H1 (cell line): ENCODE data around the gene CIAO2B. TPM values are rescaled to one million over a fixed set of nuclear protein-coding genes. Genes with fewer than 3 reads are reported as not detected.

Experiments used
- CTCF ChIA-PET: fragments of 300-600 bp; sonication (Branson Sonifier 250); formaldehyde crosslinking; loops from one replicate; lab custom pipeline; 2021; ENCODE audit not compliant: partially characterized antibody; lab: Charles Lee
- POLR2A ChIA-PET: fragments of 300-600 bp; sonication (Branson Sonifier 250); formaldehyde crosslinking; loops from one replicate; lab custom pipeline; 2021; ENCODE audit warnings: inconsistent platforms; ENCODE audit not compliant: partially characterized antibody; lab: Charles Lee
- DNase-seq, 2 experiments: peaks; one replicate each; pipeline versions ENCODE4 v3.0.0 to v3.0.0-alpha.2; 2010 to 2022; ENCODE audit warnings: low spot score in 2 of 2, low read depth in 1 of 2, mixed read lengths in 1 of 2
- FAIRE-seq: peaks from 2 replicates; lab custom pipeline; 2011; peaks lifted over from hg19 to GRCh38; lab: Jason Lieb, UNC
- H2AFZ ChIP-seq: 2 replicates; pipeline ENCODE4 v1.8.1; 2012; ENCODE audit warnings: low read length, inconsistent platforms
- H2AK5ac ChIP-seq: 2 replicates; pipeline ENCODE4 v1.6.1; 2013; ENCODE audit warnings: low read depth, low read length
- H2BK120ac ChIP-seq: replicated peaks from 2 replicates; pipeline ENCODE3; 2013; ENCODE audit warnings: low read depth, low read length, inconsistent platforms
- H2BK12ac ChIP-seq: 2 replicates; pipeline ENCODE4 v1.6.1; 2013; ENCODE audit warnings: low read depth, low read length
- H2BK15ac ChIP-seq: 2 replicates; pipeline ENCODE4 v1.6.1; 2013; ENCODE audit warnings: low read length
- H2BK20ac ChIP-seq: 2 replicates; pipeline ENCODE4 v1.6.1; 2013; ENCODE audit warnings: low read length
- H2BK5ac ChIP-seq: 2 replicates; pipeline ENCODE4 v1.6.1; 2013; ENCODE audit warnings: low read depth, low read length
- H3K14ac ChIP-seq: 2 replicates; pipeline ENCODE4 v1.6.1; 2013; ENCODE audit warnings: inconsistent platforms; ENCODE audit not compliant: insufficient read length
- H3K18ac ChIP-seq: 2 replicates; pipeline ENCODE4 v1.6.1; 2013; ENCODE audit warnings: low read length; ENCODE audit errors: extremely low read depth
- H3K23ac ChIP-seq: 2 replicates; pipeline ENCODE4 v1.6.1; 2013; ENCODE audit warnings: inconsistent platforms; ENCODE audit not compliant: insufficient read length
- H3K23me2 ChIP-seq: 2 replicates; pipeline ENCODE4 v1.6.1; 2013; ENCODE audit warnings: low read depth, low read length
- H3K27ac ChIP-seq: 2 replicates; pipeline ENCODE4 v1.6.1; 2011; ENCODE audit warnings: low read depth, low read length, inconsistent platforms
- H3K27me3 ChIP-seq, 4 experiments: replicated peaks in 1 of 4; 1 replicate in 1 of 4; 2 replicates in 3 of 4; pipeline versions ENCODE4 v1.6.1 to v1.8.1; 2011 to 2013; ENCODE audit warnings: low read length in 3 of 4, mild to moderate bottlenecking in 3 of 4, inconsistent platforms in 2 of 4, mixed read lengths in 2 of 4, moderate library complexity in 1 of 4; ENCODE audit not compliant: control insufficient read depth in 3 of 4, insufficient read depth in 3 of 4; ENCODE audit errors: extremely low read depth in 1 of 4
- H3K36me3 ChIP-seq, 4 experiments: 2 replicates each; pipeline versions ENCODE4 v1.6.1 to v1.8.1; 2011 to 2013; ENCODE audit warnings: mild to moderate bottlenecking in 4 of 4, low read length in 3 of 4, moderate library complexity in 2 of 4, control low read depth in 1 of 4, inconsistent platforms in 1 of 4; ENCODE audit not compliant: insufficient read depth in 4 of 4, control insufficient read depth in 2 of 4
- H3K4ac ChIP-seq: replicated peaks from 2 replicates; pipeline ENCODE3; 2013; ENCODE audit warnings: low read length, low read depth, mixed read lengths, inconsistent platforms; ENCODE audit not compliant: insufficient read length
- H3K4me1 ChIP-seq, 4 experiments: replicated peaks in 1 of 4; 1 replicate in 1 of 4; 2 replicates in 3 of 4; pipeline versions ENCODE4 v1.6.1 to v1.8.1; 2011 to 2013; ENCODE audit warnings: low read length in 3 of 4, inconsistent platforms in 2 of 4, mixed read lengths in 1 of 4; ENCODE audit not compliant: insufficient read depth in 4 of 4, control insufficient read depth in 3 of 4
- H3K4me2 ChIP-seq, 2 experiments: 2 replicates each; pipeline versions ENCODE4 v1.6.1 to v1.8.1; 2011 to 2013; ENCODE audit warnings: low read depth in 2 of 2, low read length in 2 of 2, control low read depth in 1 of 2, inconsistent platforms in 1 of 2, mild to moderate bottlenecking in 1 of 2; ENCODE audit not compliant: insufficient read depth in 1 of 2
- H3K4me3 ChIP-seq, 4 experiments: fragments of 200-600, 300-600 bp in 1 of 4; sonication (generic), shearing (Covaris generic), sonication (Bioruptor Twin) in 1 of 4; 2 replicates each; pipeline versions ENCODE4 v1.5.1 to v1.8.1; 2011 to 2016; ENCODE audit warnings: low read length in 4 of 4, low read depth in 3 of 4, control low read depth in 2 of 4, inconsistent platforms in 2 of 4, mild to moderate bottlenecking in 2 of 4, mixed read lengths in 1 of 4, moderate library complexity in 1 of 4; ENCODE audit not compliant: insufficient read depth in 2 of 4; ENCODE audit errors: extremely low read depth in 1 of 4
- H3K56ac ChIP-seq: replicated peaks from 2 replicates; pipeline ENCODE3; 2013; ENCODE audit warnings: low read depth, mild to moderate bottlenecking, mixed read lengths, low read length, inconsistent platforms; ENCODE audit not compliant: insufficient read length
- H3K79me1 ChIP-seq: 2 replicates; pipeline ENCODE4 v1.6.1; 2013; ENCODE audit warnings: low read depth, low read length, control low read depth
- H3K79me2 ChIP-seq, 2 experiments: 2 replicates each; pipeline versions ENCODE4 v1.6.1 to v1.8.1; 2012 to 2013; ENCODE audit warnings: low read length in 2 of 2, mild to moderate bottlenecking in 2 of 2, inconsistent platforms in 1 of 2; ENCODE audit not compliant: insufficient read depth in 2 of 2, control insufficient read depth in 1 of 2
- H3K9ac ChIP-seq, 4 experiments: replicated peaks in 1 of 4; 1 replicate in 1 of 4; 2 replicates in 3 of 4; pipeline versions ENCODE4 v1.6.1 to v1.8.1; 2011 to 2013; ENCODE audit warnings: low read depth in 3 of 4, low read length in 3 of 4, control low read depth in 2 of 4, mild to moderate bottlenecking in 2 of 4, moderate library complexity in 2 of 4, inconsistent platforms in 1 of 4; ENCODE audit errors: extremely low read depth in 1 of 4
- H3K9me3 ChIP-seq, 2 experiments: 2 replicates each; pipeline versions ENCODE4 v1.6.1 to v1.8.1; 2012 to 2013; ENCODE audit warnings: mild to moderate bottlenecking in 2 of 2, moderate library complexity in 2 of 2, control low read depth in 1 of 2, inconsistent platforms in 1 of 2, low read depth in 1 of 2, low read length in 1 of 2, mixed read lengths in 1 of 2; ENCODE audit not compliant: insufficient read depth in 2 of 2
- H4K20me1 ChIP-seq, 2 experiments: replicated peaks in 1 of 2; 2 replicates each; pipeline versions ENCODE3 to v1.8.1; 2011 to 2013; ENCODE audit warnings: inconsistent platforms in 2 of 2, low read length in 2 of 2, mild to moderate bottlenecking in 1 of 2; ENCODE audit not compliant: insufficient read depth in 2 of 2, control insufficient read depth in 1 of 2
- H4K5ac ChIP-seq: 2 replicates; pipeline ENCODE4 v1.6.1; 2013; ENCODE audit warnings: low read length, low read depth, mixed read lengths, inconsistent platforms; ENCODE audit not compliant: insufficient read length
- H4K8ac ChIP-seq: 2 replicates; pipeline ENCODE4 v1.8.0; 2013; ENCODE audit warnings: mild to moderate bottlenecking, moderate library complexity, low read length, inconsistent platforms; ENCODE audit not compliant: insufficient read depth; ENCODE audit errors: extremely low read depth
- H4K91ac ChIP-seq: replicated peaks from 2 replicates; pipeline ENCODE3; 2013; ENCODE audit warnings: low read length, mixed read lengths, inconsistent platforms; ENCODE audit not compliant: insufficient read length
- KDM1A ChIP-seq: fragments of 200-600, 300-600 bp; sonication (generic); IDR thresholded peaks from 2 replicates; pipeline ENCODE4 v1.7.1; 2016; ENCODE audit warnings: mild to moderate bottlenecking, low read length, borderline replicate concordance
- PHF8 ChIP-seq: fragments of 200-600 bp; sonication (generic); conservative IDR thresholded peaks from 2 replicates; pipeline ENCODE4 v1.7.1; 2012; ENCODE audit warnings: low read depth, mild to moderate bottlenecking, inconsistent platforms, low read length, moderate library complexity
- WGBS, 2 experiments: shearing (Covaris generic) in 1 of 2; methylation state at CpG; one replicate each; pipeline versions ENCODE4 v1.1.6 to v1.1.7; 2013 to 2015; ENCODE audit warnings: low lambda C conversion rate in 2 of 2, mixed read lengths in 2 of 2, inconsistent platforms in 1 of 2, low coverage in 1 of 2, missing lambda C conversion rate in 1 of 2; ENCODE audit not compliant: insufficient replicate concordance in 2 of 2, insufficient coverage in 1 of 2, insufficient read length in 1 of 2; ENCODE audit errors: extremely low coverage in 1 of 2, missing lambda C conversion rate in 1 of 2; 5-methylcytosine and 5-hydroxymethylcytosine counted together
- polyA plus RNA-seq, 7 experiments: library from polyadenylated mRNA; depleted of rRNA in 3 of 7; stranded (reverse) in 5 of 7; unstranded in 2 of 7; fragments of >200 nt in 5 of 7; fragments of 200-250 nt in 2 of 7; gene quantifications; 1 replicate in 5 of 7; 2 replicates in 1 of 7; 4 replicates in 1 of 7; pipeline versions ENCODE4 v1.2.1 to v1.2.3, GENCODE V29; 2011 to 2013; ENCODE audit warnings: missing spikeins in 2 of 7, mixed read lengths in 2 of 7
- total RNA-seq: library from RNA; stranded (reverse); fragmentation: NEBNext Ultra II Directional; extraction: Animal tissue kit (Norgen Biotek cat#: 25700); gene quantifications from 2 replicates; pipeline ENCODE4 v1.2.1, GENCODE V29; 2021

The CIAO2B gene
- total and polyA plus RNA-seq, 2 of the 8 experiments (the other 6 are each of a cell fraction or from before 2014, with no cell fraction given): 65.6 to 248 TPM

GRCh38 chr16:66914541-66914940 is 19.7 kb downstream of the CIAO2B start:
- Histone ChIP-seq H3K27ac (no peak overlapping the region), H4K8ac (no peak overlapping the region), H3K4me2 (no peak overlapping the region), H2BK20ac (no peak overlapping the region), H2BK12ac (no peak overlapping the region), H3K9me3 (no peaks in the 10 kb centered on the region), H3K23me2 (peaks cover 3% of the 10 kb centered on the region; the same call in 1 of the 2 replicates), H3K36me3 (no peaks in the 10 kb centered on the region), H3K14ac (no peak overlapping the region), H2BK5ac (no peak overlapping the region), H3K56ac (no peak overlapping the region), H2AFZ (no peak overlapping the region), H3K23ac (no peak overlapping the region), H3K79me2 (no peaks in the 10 kb centered on the region), H3K4me3 (no peak overlapping the region), H2BK120ac (no peak overlapping the region), H4K5ac (no peak overlapping the region), H3K27me3 (no peaks in the 10 kb centered on the region; a peak in 3 of 7 replicates), H2BK15ac (no peak overlapping the region), H4K20me1 (peaks cover 0 to 5% of the 10 kb centered on the region in 2 experiments), H3K79me1 (no peaks in the 10 kb centered on the region), H3K4ac (no peak overlapping the region), H2AK5ac (no peak overlapping the region; the same call in 1 of the 2 replicates), H3K4me1 (peaks cover 0 to 3% (median 0%) of the 10 kb centered on the region in 4 experiments; a peak in 1 of 7 replicates), H3K9ac (no peak overlapping the region), H4K91ac (no peak overlapping the region), H3K18ac (no peak overlapping the region)
- WGBS, 2 experiments: 92 to 100% methylated on average over 1 to 7 of the region's 7 CpGs
- TF ChIP-seq KDM1A: no peak
- TF ChIP-seq PHF8: no peak
- ChIA-PET POLR2A (no interaction called here), CTCF (interaction anchor here (0.8 to 42.0 kb wide), 3 partner anchors 1 to 16 kb away, joined by 3 to 1009 read pairs (median 1009); partner anchors contain the start of genes CDH16, PDP2 and RRAD)
- FAIRE-seq (no peak), DNase-seq (no peak)
